HG03196 (cell line): ENCODE data around the gene BTBD19.
A peak's percentile ranks its signal among the peaks of the same experiment; 100 is the strongest.
"Not testable (repeated sequence)": the region's sequence is repeated elsewhere in the genome, so short reads cannot be mapped to it uniquely, and the experiment has no call there.

Experiments
- ATAC-seq: cut with Tn5 transposase; IDR thresholded peaks from one replicate; pipeline ENCODE4 v1.9.1; 2021; ENCODE audit not compliant: unreplicated experiment

Gene BTBD19

GRCh38 chr1:44786841-44787426 is 21.4 kb upstream of the BTBD19 start:
- ATAC-seq, result no peak

- no peak for ATAC-seq
Measured at GRCh38 chr1:44787506-44787905, 20.8 kb upstream of the BTBD19 start.

GRCh38 chr1:44788120-44788860 is 20.0 kb upstream of the BTBD19 start, which contains the start of gene BEST4:
Gene BEST4, minus strand, starts transcription at chr1:44788170. Its CDS starts 465 bp downstream, at chr1:44787705.
- ATAC-seq, result no peak

- no peak for ATAC-seq
Measured at GRCh38 chr1:44790968-44791801, 17.1 kb upstream of the BTBD19 start.

GRCh38 chr1:44792736-44793502 is 15.4 kb upstream of the BTBD19 start:
- ATAC-seq, result no peak

GRCh38 chr1:44797886-44798285 is 10.4 kb upstream of the BTBD19 start:
- not testable (repeated sequence) for ATAC-seq

- no peak for ATAC-seq
Measured at GRCh38 chr1:44798481-44799365, 9.6 kb upstream of the BTBD19 start.

GRCh38 chr1:44799770-44800584 is 8.3 kb upstream of the BTBD19 start, which contains the start of gene PLK3:
Gene PLK3, plus strand, starts transcription at chr1:44800377. Its CDS starts 87 bp downstream, at chr1:44800464.
- ATAC-seq, result peak; percentile 85

- ATAC-seq, result no peak
Measured at GRCh38 chr1:44801491-44802305, 6.6 kb upstream of the BTBD19 start.

- ATAC-seq, result no peak
Measured at GRCh38 chr1:44802306-44803061, 5.8 kb upstream of the BTBD19 start.

- ATAC-seq, result no peak
Measured at GRCh38 chr1:44803062-44803311, 5.3 kb upstream of the BTBD19 start.

- ATAC-seq, result no peak
Measured at GRCh38 chr1:44803312-44804095, 4.8 kb upstream of the BTBD19 start.

- no peak for ATAC-seq
Measured at GRCh38 chr1:44805311-44806024, 2.9 kb upstream of the BTBD19 start.

- ATAC-seq, result no peak
Measured at GRCh38 chr1:44806025-44806703, 2.2 kb upstream of the BTBD19 start.

- ATAC-seq, result no peak
Measured at GRCh38 chr1:44806704-44807363, 1.5 kb upstream of the BTBD19 start, which contains the start of gene DYNLT4. Gene DYNLT4, minus strand, starts transcription at chr1:44807351. Its CDS starts 683 bp downstream, at chr1:44806668.
